RPMI8226 (cell line): ENCODE data around the gene PDE6A.

Source experiments
- DNase-seq: peaks from one replicate; pipeline ENCODE4 v3.0.0-alpha.2; 2015

Gene PDE6A

GRCh38 chr5:149833116-149833827, 111.3 kb downstream of the PDE6A start:
- DNase-seq, result no peak

GRCh38 chr5:149832636-149833035, 112.0 kb downstream of the PDE6A start:
- no peak for DNase-seq

DNA sequence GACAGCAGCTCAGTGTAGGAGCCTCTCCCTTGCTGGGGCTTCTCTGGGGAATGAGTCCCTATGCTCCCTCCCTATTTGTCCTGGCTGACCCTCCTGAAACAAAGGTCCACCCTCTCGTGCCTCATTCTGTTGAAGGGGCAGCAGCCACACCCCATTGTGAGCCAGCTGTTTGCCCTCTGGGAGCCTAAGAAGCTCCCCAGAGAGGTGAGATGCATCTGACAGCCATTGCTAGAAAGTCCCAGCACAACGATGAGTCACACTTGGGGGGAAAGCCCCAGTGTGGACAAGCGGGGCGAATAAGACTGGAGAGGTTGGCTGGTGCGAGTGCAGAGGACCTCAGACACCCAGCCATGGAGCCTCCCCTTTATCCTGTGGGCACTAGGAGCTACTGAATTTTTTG, 113.1 kb downstream of the PDE6A start:
- no peak for DNase-seq

- no peak for DNase-seq
Observed at GRCh38 chr5:149830579-149830978, 114.0 kb downstream of the PDE6A start.

GRCh38 chr5:149829954-149830353, 114.6 kb downstream of the PDE6A start:
- DNase-seq, result no peak

- peak; percentile 87 for DNase-seq
Observed at GRCh38 chr5:149828161-149829011, 116.2 kb downstream of the PDE6A start.

GRCh38 chr5:149827546-149827945, 117.0 kb downstream of the PDE6A start:
- no peak for DNase-seq

DNA sequence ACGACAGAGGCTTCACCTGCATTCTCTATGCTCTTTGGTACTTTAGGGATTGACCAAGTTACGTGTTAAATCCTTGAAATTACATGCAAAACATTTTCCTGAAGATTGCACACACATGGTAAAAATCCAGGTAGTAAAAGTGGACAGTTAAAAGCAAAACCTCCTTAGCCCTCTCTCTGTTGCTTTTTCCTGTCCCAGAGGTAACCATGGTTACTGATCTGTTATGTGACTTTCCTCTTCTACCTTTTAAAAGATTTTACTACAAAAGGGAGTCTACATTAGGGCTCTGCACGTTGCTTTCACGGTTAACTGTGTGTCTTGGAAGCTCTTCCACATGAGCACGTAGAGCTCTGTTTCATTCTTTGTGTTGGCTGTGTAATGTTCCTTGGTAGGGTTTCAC, 117.5 kb downstream of the PDE6A start:
- DNase-seq, result no peak

GRCh38 chr5:149826574-149826973, 118.0 kb downstream of the PDE6A start:
- DNase-seq, result no peak

DNA sequence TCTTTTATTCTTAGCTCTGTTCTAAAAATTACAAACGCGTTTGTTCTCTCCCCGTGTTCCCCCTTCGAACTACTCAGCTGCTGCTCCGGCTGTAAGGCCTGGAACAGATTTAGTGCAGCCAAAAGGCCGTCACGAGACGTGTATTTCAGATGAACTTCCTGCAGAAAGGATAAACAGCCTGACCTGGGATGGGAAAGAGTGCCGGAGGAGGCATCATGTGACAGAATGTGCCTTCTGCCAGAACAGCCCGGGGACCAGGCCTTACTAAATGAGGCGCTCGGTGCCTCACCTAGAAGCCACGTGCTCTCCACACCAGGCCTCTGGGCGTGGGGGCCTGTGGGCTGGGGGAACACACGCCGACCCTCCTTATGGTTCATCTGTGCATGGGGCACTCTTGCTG, 119.7 kb downstream of the PDE6A start:
- no peak for DNase-seq

DNA sequence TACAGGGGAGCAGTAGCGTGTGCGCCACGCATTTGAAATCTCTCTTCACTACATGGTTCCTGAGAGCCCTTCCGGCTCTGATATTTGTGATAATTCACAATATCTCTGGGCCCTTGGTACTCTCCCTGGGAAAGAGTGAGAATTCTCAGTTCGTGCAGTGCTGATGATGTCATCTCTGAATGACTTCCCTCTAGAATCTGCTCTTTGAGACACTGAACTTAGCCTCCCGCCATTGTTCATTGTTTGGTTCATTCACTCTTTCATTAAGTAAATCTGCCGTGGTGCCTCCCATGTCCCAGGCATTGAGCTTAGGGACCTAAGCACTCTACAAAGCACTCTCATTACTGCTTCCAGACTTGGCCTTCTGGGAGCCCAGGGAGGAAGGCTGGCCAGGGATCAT, 120.5 kb downstream of the PDE6A start:
- DNase-seq, result no peak

- no peak for DNase-seq
Observed at GRCh38 chr5:149823375-149823774, 121.2 kb downstream of the PDE6A start.

DNA sequence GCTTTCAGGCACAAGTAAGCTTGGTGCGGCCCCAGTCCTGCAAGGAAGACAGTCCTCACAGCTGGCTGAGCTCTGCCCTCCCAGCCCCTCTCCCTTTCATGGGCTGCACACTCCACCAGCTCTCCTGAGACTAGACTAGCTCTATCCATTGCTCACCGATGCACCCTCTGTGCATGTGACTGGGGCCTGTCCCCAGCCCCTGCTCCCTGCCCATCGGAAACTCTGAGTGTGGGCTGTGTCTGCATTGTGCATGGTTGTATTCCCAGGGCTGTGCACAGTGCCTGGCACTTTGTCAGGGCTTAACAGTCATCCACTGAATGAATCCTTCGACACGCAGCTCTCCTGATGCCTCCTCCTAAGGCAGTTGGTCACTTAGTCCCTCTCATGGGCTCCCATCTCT, 122.3 kb downstream of the PDE6A start:
- DNase-seq, result no peak

GRCh38 chr5:149820536-149821510, 123.8 kb downstream of the PDE6A start:
- DNase-seq, result no peak

GRCh38 chr5:149820012-149820411, 124.6 kb downstream of the PDE6A start:
- DNase-seq, result no peak

- no peak for DNase-seq
Observed at GRCh38 chr5:149818116-149818515, 126.5 kb downstream of the PDE6A start.

- no peak for DNase-seq
Observed at GRCh38 chr5:149817539-149818060, 127.0 kb downstream of the PDE6A start.

DNA sequence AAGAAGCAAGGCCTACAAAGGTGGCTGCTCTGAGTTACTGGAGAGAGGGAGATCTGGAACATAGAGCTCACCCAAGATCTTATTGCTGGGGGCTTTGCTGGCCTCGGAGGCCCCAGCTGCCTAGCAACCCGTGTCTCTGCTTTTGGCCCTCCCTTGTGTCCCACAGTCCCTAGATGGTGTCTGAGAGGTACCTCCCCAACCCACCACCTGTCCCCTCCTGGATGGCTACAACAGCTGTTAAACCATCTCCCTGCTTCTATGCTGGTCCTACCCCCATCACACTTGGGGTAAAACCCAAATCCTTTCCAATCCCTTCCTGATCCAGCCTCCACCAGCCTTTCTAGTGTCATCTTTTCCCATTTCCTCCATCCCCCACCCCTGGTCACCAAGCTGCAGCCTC, 127.9 kb downstream of the PDE6A start:
- DNase-seq, result no peak

DNA sequence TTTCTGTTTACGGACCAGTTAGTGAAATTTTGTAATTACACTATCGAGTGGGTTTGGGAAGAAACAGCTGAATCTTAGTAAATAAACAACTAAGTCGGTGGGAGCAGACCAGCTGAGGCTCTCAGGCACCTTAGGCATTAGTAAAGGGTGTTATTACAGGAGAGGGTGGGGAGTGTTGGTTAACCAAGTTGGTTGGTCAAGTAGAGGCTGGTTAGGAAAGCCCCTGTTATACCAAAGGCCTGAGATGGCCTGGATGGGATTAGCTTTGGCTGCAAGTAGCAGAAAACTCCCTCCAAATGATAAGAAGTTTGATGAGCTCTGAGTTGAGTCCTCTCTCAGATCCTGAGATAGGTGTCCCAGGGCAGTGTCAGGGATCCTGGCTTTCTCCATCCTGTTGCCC, 133.1 kb downstream of the PDE6A start:
- no peak for DNase-seq

DNA sequence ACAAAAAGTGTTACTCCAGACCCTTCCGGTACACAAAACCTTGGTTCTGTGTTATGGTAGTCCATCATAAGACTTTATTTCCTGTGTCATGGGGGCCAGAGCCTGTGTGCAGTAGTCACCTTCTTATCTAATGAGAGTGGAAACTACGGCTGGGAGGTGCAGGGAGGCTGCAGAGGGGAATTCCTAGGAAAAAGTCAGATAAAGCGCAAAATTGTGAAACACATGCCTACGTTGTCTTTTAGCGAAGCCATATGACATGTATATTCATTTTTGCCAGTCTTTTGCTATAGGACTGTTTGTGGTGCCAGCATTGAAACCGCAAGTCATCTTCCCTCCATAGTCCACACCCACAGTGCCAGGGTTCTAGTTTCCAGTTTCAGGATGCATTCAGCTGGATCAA, 133.7 kb downstream of the PDE6A start:
- DNase-seq, result no peak

DNA sequence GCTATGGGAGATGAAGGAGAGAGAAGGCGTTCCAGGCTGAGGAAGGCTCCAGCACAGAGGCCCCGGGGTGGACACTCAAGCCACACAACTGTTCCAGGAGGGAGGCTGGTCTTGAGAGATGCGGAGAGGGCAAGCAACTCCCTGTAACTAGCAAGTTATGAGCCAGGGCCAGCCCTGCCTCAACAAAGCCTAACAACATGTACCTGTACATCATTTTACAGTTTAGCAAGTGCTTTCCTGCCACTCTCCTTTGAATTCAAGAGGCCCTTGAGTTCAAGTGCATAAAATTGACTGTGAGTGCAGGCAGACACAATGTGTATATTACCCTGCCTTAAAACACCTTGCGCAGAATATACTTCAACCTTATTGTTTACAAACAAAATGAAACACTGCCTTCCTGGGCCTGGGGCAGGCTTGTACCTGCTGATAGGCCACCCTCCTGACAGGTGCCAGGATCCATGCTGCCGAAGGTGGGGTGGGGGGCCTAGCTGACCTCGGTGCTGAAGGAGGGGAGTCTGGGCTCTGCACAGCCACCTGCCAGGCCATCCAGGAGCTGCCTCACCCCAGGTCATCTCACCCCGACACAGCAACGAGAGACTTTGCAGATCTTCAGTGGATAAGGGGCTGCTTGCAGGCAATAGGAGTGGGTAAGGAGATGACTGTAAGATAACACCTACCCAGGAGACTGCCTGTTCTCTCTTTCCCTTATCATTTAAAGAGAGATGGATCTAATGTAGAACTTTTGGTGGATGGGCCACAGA, 134.5 kb downstream of the PDE6A start:
- no peak for DNase-seq
